ENCODE measurements around the gene RNASEL. TPM values are rescaled to one million over a fixed set of nuclear protein-coding genes. Genes with fewer than 3 reads are reported as not detected.

The RNASEL gene
- polyA plus RNA-seq, 1 donor (not counting 4 experiments of a cell fraction or from before 2014, with no cell fraction given), result 4.7 TPM

GRCh38 chr1:182564406-182565004 lies 24.6 kb downstream of the RNASEL start:
- dilution Hi-C loops (cut with MboI; ENCODE audit: extremely low pct_ligation_motif_present, low sequenced_read_pairs), result no loop called here
- Histone ChIP-seq H3K9ac (ENCODE audit: control insufficient read depth, extremely low read depth, insufficient read depth, low read length) (no peak overlapping the region), H4K20me1 (ENCODE audit: control insufficient read depth, extremely low read depth, insufficient read depth, low read length) (no peaks in the 10 kb centered on the region), H2AFZ (ENCODE audit: control insufficient read depth, low read length) (no peak overlapping the region), H3K27me3 (ENCODE audit: control insufficient read depth, extremely low read depth, insufficient read depth, low read length) (no peaks in the 10 kb centered on the region), H3K36me3 (ENCODE audit: control insufficient read depth in 2 of 2, extremely low read depth in 1 of 2, insufficient read depth in 2 of 2, low read length in 2 of 2) (no peaks in the 10 kb centered on the region), H3K27ac (ENCODE audit: control insufficient read depth, insufficient read depth, low read length) (no peak overlapping the region), H3K4me2 (ENCODE audit: control insufficient read depth, extremely low read depth, insufficient read depth, low read depth, low read length) (no peak overlapping the region), H3K4me1 (ENCODE audit: control insufficient read depth, extremely low read depth, insufficient read depth, low read length) (no peaks in the 10 kb centered on the region), H3K9me3 (ENCODE audit: control insufficient read depth, low read depth, low read length) (no peaks in the 10 kb centered on the region), H3K4me3 (ENCODE audit: control insufficient read depth in 2 of 3, extremely low read depth in 1 of 3, insufficient read depth in 2 of 3, low read depth in 1 of 3, low read length in 3 of 3) (no peak overlapping the region), H3K79me2 (ENCODE audit: control insufficient read depth, insufficient read depth, low read length) (no peaks in the 10 kb centered on the region), H3K9me1 (ENCODE audit: control insufficient read depth, extremely low read depth, insufficient read depth, low read length) (no peaks in the 10 kb centered on the region)
- TF ChIP-seq EZH2 (IDR thresholded peaks at IDR 0.05; ENCODE audit: low read length) (no peak), CTCF (optimal IDR thresholded peaks at IDR 0.05 in 1 of 3, IDR thresholded peaks at IDR 0.05 in 1 of 3, conservative IDR thresholded peaks at IDR 0.05 in 1 of 3; ENCODE audit: extremely low read depth in 1 of 3, insufficient read depth in 2 of 3, low read length in 3 of 3) (no peak)
- DNase-seq (ENCODE audit: low read depth, low spot score), result no peak
- no peak for FAIRE-seq

GRCh38 chr1:182563095-182563494 lies 26.0 kb downstream of the RNASEL start:
- dilution Hi-C loops (cut with MboI; ENCODE audit: extremely low pct_ligation_motif_present, low sequenced_read_pairs), result no loop called here
- Histone ChIP-seq H3K9ac (ENCODE audit: control insufficient read depth, extremely low read depth, insufficient read depth, low read length) (no peak overlapping the region), H3K9me3 (ENCODE audit: control insufficient read depth, low read depth, low read length) (no peaks in the 10 kb centered on the region), H3K4me1 (ENCODE audit: control insufficient read depth, extremely low read depth, insufficient read depth, low read length) (no peaks in the 10 kb centered on the region), H3K79me2 (ENCODE audit: control insufficient read depth, insufficient read depth, low read length) (no peaks in the 10 kb centered on the region), H3K36me3 (ENCODE audit: control insufficient read depth in 2 of 2, extremely low read depth in 1 of 2, insufficient read depth in 2 of 2, low read length in 2 of 2) (no peaks in the 10 kb centered on the region), H3K27ac (ENCODE audit: control insufficient read depth, insufficient read depth, low read length) (no peak overlapping the region), H2AFZ (ENCODE audit: control insufficient read depth, low read length) (no peak overlapping the region), H4K20me1 (ENCODE audit: control insufficient read depth, extremely low read depth, insufficient read depth, low read length) (no peaks in the 10 kb centered on the region), H3K27me3 (ENCODE audit: control insufficient read depth, extremely low read depth, insufficient read depth, low read length) (no peaks in the 10 kb centered on the region), H3K4me2 (ENCODE audit: control insufficient read depth, extremely low read depth, insufficient read depth, low read depth, low read length) (no peak overlapping the region), H3K9me1 (ENCODE audit: control insufficient read depth, extremely low read depth, insufficient read depth, low read length) (no peaks in the 10 kb centered on the region), H3K4me3 (ENCODE audit: control insufficient read depth in 2 of 3, extremely low read depth in 1 of 3, insufficient read depth in 2 of 3, low read depth in 1 of 3, low read length in 3 of 3) (no peak overlapping the region)
- TF ChIP-seq CTCF (optimal IDR thresholded peaks at IDR 0.05 in 1 of 3, IDR thresholded peaks at IDR 0.05 in 1 of 3, conservative IDR thresholded peaks at IDR 0.05 in 1 of 3; ENCODE audit: extremely low read depth in 1 of 3, insufficient read depth in 2 of 3, low read length in 3 of 3) (no peak), EZH2 (IDR thresholded peaks at IDR 0.05; ENCODE audit: low read length) (no peak)
- DNase-seq (ENCODE audit: low read depth, low spot score) (no peak), FAIRE-seq (no peak)
